HG03175 (cell line): ENCODE measurements around the gene P4HA1.
"Not testable (repeated sequence)": the region's sequence is repeated elsewhere in the genome, so short reads cannot be mapped to it uniquely, and the experiment has no call there.

ENCODE experiments used
- ATAC-seq: cut with Tn5 transposase; IDR thresholded peaks from one replicate; pipeline ENCODE4 v1.9.1; 2021; ENCODE audit warnings: mild to moderate bottlenecking, moderate library complexity; ENCODE audit not compliant: unreplicated experiment

P4HA1 gene

GRCh38 chr10:73044378-73045285, 52.0 kb downstream of the P4HA1 start:
- no peak for ATAC-seq

- no peak for ATAC-seq
These were observed 52.8 kb downstream of the P4HA1 start for GRCh38 chr10:73043766-73044377.

GRCh38 chr10:73043319-73043718, 53.3 kb downstream of the P4HA1 start:
- ATAC-seq, result no peak

- ATAC-seq, result no peak
These were observed 54.5 kb downstream of the P4HA1 start for GRCh38 chr10:73042130-73042529.

GRCh38 chr10:73039635-73040034, 57.0 kb downstream of the P4HA1 start:
- no peak for ATAC-seq

- ATAC-seq, result not testable (repeated sequence)
These were observed 60.4 kb downstream of the P4HA1 start for GRCh38 chr10:73036285-73036684.

- no peak for ATAC-seq
These were observed 64.1 kb downstream of the P4HA1 start for GRCh38 chr10:73032536-73032935.

GRCh38 chr10:73026623-73027022, 70.0 kb downstream of the P4HA1 start:
- not testable (repeated sequence) for ATAC-seq

GRCh38 chr10:73023455-73024070, 73.1 kb downstream of the P4HA1 start:
- not testable (repeated sequence) for ATAC-seq

- not testable (repeated sequence) for ATAC-seq
These were observed 73.7 kb downstream of the P4HA1 start for GRCh38 chr10:73022961-73023360.

GRCh38 chr10:73021538-73022164, 75.0 kb downstream of the P4HA1 start:
- not testable (repeated sequence) for ATAC-seq

GRCh38 chr10:73021050-73021449, 75.6 kb downstream of the P4HA1 start:
- ATAC-seq, result no peak

GRCh38 chr10:73019100-73019499, 77.6 kb downstream of the P4HA1 start:
- ATAC-seq, result no peak

GRCh38 chr10:73018632-73019031, 78.0 kb downstream of the P4HA1 start:
- ATAC-seq, result no peak

GRCh38 chr10:73017955-73018480, 78.6 kb downstream of the P4HA1 start:
- ATAC-seq, result no peak

GRCh38 chr10:73015779-73016178, 80.9 kb downstream of the P4HA1 start:
- ATAC-seq, result no peak

- ATAC-seq, result no peak
These were observed 92.8 kb downstream of the P4HA1 start for GRCh38 chr10:73003822-73004221.

GRCh38 chr10:73000973-73001372, 95.7 kb downstream of the P4HA1 start:
- ATAC-seq, result no peak

- ATAC-seq, result no peak
These were observed 99.6 kb downstream of the P4HA1 start for GRCh38 chr10:72997099-72997498.

- not testable (repeated sequence) for ATAC-seq
These were observed 101.2 kb downstream of the P4HA1 start for GRCh38 chr10:72995459-72995858.

- not testable (repeated sequence) for ATAC-seq
These were observed 106.9 kb downstream of the P4HA1 start for GRCh38 chr10:72989771-72990170.
